ENCODE data around the gene IL1R1.
"Not testable (repeated sequence)": the region's sequence is repeated elsewhere in the genome, so short reads cannot be mapped to it uniquely, and the experiment has no call there.

IL1R1 gene

DNA sequence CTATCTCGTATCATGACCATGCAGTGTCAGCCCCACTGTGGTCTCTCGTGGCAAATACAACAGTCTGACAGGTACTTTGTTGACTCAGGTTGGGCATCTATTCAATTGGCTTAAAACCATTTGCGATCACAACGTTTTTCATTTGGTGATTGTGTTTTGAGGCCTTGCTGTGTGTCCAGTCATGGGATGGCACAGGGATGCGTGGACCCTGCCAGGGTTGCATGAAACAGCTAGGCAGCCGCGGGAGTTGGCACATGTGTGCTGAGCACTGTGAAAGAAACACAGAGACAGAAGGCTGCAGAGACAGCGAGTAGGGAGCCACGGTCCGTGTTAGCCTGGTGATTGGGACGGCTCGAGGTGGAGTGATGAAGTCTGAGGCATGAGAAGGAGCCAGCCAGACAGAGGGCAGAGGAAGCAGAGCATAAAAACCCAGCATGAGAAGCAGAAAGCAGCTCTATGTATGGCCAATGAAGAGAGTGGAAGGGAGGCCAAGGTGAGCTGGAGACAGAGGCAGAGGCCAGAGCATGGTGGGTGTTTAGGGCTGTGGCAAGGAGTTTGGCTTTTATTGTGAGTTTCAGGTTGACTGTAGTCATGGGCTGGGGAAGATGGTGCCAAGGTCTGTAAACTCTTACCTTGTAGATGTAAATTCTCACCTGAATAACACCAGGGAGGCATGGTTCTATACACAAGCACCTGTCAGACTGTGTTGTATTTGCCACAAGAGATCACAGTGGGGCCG, 31.8 kb upstream of the IL1R1 start:
- DNase-seq (ENCODE audit: low read depth in 3 of 3), result no peak

DNA sequence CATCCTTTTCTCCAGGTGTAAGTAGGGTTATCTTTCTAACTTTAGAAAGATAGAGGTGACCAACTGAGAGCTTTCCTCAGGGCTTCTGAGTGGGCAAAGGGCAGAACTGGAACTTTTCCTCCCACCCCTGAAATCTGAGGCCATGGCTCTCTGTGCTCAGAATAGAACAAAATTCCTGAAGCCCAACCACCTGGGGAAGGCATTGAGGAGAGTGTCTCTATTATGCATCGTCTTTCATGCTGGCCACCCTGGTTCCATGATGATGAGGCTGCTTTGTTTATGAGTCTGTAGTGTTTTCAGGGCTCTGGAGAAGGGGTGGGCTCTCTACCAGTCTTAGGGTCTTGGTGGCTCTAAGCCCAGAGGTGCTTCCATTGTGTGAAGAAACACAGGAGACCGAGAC, 30.7 kb upstream of the IL1R1 start:
- DNase-seq (ENCODE audit: low read depth in 3 of 3), result no peak

- no peak for DNase-seq (ENCODE audit: low read depth in 3 of 3)
Measured at GRCh38 chr2:102112271-102112670, 30.3 kb upstream of the IL1R1 start.

DNA sequence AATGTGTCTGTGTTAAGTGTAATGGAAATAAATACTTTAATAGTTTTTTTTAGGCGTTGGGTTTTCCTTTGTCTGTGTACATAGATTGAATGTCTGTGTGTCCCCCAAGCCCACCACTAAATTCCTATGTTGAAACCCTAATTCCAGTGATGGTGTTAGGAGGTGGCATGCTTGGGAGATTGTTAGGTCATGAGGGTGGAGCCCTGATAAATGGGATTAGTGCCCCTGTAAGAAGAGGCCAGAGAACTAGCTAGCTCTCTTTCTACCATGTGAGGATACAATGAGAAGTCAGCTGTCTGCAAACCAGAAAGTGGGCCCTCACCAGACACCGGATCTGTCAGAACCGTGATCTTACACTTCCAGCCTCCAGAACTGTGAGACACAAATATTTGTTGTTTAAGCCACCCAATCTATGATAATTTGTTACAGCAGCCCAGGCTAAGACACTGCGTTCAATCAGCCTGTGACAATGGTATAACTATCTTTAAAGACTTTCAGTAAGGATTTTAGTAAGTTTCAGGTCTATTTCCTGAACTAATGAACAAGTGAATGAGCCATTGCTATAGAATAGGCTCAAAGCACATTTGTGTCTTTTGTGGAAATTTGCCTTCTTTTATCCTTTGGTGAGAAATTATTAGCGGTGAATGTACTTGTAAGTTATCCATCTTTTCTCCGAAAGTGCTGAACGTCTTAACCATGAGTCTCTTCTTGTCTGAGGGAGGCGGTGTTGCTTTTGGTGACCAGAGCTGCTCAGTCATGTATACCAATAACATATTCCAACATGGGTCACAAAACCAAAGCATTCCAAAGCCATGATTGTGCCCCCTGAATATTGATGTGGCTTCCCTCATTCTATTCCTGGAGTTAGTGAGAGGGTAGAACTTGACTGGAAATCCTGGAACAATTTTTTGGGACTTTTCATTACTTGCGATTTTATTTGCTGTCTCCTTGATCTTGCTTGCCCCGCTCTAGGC, 29.6 kb upstream of the IL1R1 start:
- DNase-seq (ENCODE audit: low read depth in 3 of 3), result no peak

GRCh38 chr2:102114290-102114721, 28.2 kb upstream of the IL1R1 start:
- no peak for DNase-seq (ENCODE audit: low read depth in 3 of 3)

DNA sequence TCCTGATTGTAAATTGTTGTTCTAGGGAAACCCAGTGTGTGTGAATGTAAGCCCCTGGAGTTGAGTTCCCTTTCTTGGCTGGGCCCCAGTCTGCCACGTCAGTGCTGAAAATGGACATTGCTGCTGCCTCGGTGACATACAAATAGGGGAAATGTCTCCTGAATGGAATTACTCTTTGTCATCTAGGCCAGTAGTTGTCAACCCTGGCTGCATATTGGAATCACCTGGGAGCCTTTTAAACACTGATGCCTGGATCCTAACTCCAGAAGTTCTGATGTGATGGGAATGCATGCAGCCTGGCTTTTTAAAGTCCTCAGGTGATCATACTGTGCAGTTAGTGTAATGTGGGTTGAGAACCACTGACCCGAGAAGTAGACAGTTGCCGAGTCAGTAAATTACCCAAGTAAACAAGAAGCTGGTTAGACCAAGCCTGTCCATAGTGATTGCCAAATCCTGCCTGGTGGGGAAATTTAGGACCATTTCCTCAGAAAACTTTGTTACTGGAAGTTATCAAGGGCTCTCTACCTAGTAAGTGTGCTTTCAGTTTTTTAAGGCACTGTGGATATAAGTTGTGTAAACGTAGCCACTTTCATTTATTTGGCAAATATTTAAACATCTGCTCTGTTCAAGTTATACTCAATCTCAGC, 27.6 kb upstream of the IL1R1 start:
- DNase-seq (ENCODE audit: low read depth in 3 of 3), result no peak

GRCh38 chr2:102116630-102117471, 25.7 kb upstream of the IL1R1 start:
- DNase-seq (ENCODE audit: low read depth in 3 of 3), result no peak

DNA sequence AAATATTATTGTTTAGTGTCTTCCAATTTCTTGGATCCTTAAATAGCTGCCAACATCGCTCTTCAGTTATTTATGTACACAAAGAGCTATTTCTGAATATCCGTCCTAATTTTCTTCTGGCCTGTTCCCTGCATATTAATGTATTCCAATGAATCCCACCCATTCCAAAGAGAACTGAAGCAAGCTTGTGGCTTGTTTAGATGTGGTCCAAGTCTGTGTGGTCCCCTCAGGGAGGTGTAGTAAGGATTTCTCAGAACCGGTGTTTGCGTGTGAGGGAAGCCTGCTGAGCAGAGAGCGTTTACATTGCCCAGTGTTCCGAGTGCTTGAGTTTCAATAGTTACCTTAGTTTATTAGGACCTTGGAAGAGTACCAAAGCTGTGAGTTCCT, 25.1 kb upstream of the IL1R1 start:
- DNase-seq (ENCODE audit: low read depth in 3 of 3), result no peak

DNA sequence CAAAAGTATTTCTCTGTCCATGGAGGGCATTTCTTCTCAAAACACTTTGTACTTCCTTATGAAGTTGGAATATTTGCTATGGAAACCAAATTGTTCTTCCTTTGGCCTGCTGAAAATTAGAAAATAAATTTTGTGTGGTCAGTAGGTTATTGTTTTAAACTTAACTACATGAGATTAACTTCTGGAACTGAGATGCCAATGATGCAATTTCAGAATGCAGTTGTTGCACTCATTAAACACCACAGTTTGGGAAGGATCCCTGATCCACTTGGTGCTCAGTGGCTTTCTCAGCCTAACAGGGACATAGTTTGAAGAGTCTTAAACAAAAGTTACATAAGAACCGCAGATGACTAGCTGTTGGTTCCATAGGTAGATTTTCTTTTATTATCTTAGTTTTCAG, 23.3 kb upstream of the IL1R1 start:
- DNase-seq (ENCODE audit: low read depth in 3 of 3), result no peak

DNA sequence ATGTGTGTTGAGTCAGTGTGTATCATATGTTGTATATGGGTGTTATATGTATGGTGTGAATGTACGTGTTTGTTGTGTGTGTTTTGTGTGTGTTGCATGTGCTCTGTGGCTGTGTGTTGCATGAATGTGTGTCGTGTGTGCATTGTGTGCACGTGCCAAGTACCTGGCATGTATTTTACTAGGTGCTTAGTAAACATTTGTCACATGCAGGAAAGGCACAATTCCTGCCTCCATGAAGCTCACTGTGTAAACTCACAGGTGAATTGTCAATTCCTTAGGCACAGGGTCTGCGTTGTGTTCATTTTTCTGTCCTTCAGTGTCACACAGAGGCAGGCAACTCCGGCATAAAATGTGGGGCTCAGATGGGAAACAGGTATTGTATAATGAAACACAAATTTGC, 22.3 kb upstream of the IL1R1 start:
- no peak for DNase-seq (ENCODE audit: low read depth in 3 of 3)

GRCh38 chr2:102120701-102121159, 21.8 kb upstream of the IL1R1 start:
- no peak for DNase-seq (ENCODE audit: low read depth in 3 of 3)

- no peak for DNase-seq (ENCODE audit: low read depth in 3 of 3)
Measured at GRCh38 chr2:102122115-102122514, 20.4 kb upstream of the IL1R1 start.

GRCh38 chr2:102122909-102123308, 19.6 kb upstream of the IL1R1 start:
- DNase-seq (ENCODE audit: low read depth in 3 of 3), result no peak

DNA sequence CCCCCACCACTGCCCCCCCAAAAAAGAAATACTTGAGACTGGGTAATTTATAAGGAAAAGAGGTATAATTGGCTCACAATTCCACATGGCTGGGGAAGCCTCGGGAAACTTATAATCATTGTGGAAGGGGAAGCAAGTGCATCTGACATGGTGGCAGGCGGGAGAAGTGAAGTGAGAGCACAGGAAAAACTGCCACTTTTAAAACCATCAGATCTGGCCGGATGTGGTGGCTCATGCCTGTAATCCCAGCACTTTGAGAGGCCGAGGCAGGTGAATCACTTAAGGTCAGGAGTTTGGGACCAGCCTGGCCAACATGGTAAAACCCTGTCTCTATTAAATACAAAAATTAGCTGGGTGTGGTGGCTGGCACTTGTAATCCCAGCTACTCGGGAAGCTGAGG, 18.1 kb upstream of the IL1R1 start:
- DNase-seq (ENCODE audit: low read depth in 3 of 3), result not testable (repeated sequence)

DNA sequence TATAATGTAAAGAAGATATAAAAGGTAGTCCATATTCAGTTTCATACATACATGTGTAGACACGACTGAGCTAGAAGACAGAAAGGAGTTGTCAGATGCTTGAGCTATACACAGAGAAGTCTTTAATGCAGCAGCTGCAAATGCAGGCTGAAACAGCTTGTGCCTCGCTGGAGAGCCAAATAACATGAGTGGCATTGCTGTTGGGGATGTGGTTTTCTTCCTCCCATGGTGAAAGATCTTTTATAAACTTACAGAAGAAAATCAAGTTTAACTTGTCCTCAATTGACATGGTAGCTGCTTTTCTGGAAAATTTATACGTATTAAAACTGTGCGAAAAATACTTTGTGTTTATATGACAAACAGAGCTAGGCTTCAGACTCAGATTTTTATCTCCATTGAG, 16.4 kb upstream of the IL1R1 start:
- no peak for DNase-seq (ENCODE audit: low read depth in 3 of 3)

DNA sequence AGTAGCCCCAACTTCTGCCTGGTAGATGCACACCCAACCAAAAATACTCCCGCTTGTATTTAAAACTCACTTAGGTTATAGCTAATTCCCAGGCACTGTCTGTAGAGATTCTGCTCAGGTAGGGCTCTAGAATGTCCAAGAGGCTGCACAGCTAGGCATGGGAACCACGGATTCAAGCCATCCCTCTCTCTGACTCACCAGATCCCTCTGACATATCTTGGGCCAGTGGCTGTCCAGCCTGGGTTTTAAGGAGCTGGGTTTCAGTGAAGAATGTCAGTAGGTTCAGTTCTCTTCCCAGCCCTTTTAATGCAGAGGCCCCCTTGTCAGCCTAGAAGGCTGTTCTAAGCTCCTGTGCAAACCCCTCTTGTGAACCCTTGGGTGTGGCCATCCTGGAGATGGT, 15.9 kb upstream of the IL1R1 start:
- DNase-seq (ENCODE audit: low read depth in 3 of 3), result no peak

- DNase-seq (ENCODE audit: low read depth in 3 of 3), result no peak
Measured at GRCh38 chr2:102129082-102129481, 13.5 kb upstream of the IL1R1 start.

DNA sequence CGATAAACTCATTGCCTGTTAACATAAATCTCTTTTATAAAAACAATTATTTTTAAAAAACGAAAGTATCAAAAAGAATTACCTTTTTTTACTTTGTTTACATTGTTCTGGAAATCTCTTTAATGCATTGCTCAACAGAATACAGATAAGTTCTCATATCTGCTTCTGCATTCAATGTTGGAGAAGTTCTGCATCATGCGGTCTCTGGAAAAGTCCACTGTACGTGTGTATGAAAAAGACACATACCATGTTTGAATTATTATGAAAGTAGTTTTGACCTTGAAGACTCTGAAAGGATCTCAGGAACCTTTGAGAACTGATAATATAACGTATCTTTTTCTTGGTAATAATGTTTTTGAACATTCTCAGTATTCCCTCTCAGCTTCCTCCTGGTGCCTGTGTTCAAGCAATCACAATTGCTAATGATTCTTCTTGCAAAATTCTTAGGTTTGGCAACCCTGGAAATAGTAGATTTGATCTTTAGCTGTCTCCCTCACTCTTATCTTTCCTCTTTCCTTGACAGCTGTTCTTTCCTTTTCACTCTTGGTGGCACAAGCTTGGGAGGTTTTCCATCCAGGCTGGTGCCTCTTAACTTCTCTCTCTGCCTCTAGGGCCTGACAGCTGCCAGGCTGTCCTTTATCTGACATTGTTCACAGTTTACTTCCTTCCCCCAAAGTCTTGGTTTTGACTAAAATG, 12.4 kb upstream of the IL1R1 start:
- DNase-seq (ENCODE audit: low read depth in 3 of 3), result no peak

- DNase-seq (ENCODE audit: low read depth in 3 of 3), result no peak
Measured at GRCh38 chr2:102130647-102130991, 11.9 kb upstream of the IL1R1 start.

DNA sequence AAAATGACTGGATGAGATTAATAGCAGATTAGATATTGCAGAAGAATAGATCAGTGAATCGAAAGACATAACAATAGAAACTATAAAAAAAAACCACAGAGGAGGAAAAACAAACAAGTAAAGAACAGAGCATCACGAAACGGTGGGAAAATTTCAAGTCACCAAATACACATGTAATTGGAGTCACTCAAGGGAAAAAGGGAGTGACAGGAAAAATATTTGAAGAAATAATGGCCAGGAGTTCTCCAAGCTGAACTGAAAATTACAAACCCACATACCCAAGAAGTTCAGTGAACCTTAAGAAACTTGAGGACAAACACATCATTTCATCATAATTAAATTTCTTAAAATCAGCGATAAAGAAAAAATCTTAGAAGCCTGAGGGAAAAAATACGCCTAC, 11.0 kb upstream of the IL1R1 start:
- no peak for DNase-seq (ENCODE audit: low read depth in 3 of 3)

GRCh38 chr2:102137138-102137537, 5.4 kb upstream of the IL1R1 start:
- peak; percentile 25 to 40 (median 28) for DNase-seq (ENCODE audit: low read depth in 3 of 3)

All from stimulated activated CD4-positive, alpha-beta T cell treated with anti-CD3 and anti-CD28 coated beads, TNF-alpha, amount 100 ng/mL, for 24 hours (primary cell).